TTC549 (cell line): Measurements from ENCODE around the gene TTC27.
"Not testable (repeated sequence)": the region's sequence is repeated elsewhere in the genome, so short reads cannot be mapped to it uniquely, and the experiment has no call there.

ENCODE experiments used
- FAIRE-seq: peaks from 2 replicates; lab custom pipeline; 2012; peaks lifted over from hg19 to GRCh38; lab: Jason Lieb, UNC

Gene TTC27

DNA sequence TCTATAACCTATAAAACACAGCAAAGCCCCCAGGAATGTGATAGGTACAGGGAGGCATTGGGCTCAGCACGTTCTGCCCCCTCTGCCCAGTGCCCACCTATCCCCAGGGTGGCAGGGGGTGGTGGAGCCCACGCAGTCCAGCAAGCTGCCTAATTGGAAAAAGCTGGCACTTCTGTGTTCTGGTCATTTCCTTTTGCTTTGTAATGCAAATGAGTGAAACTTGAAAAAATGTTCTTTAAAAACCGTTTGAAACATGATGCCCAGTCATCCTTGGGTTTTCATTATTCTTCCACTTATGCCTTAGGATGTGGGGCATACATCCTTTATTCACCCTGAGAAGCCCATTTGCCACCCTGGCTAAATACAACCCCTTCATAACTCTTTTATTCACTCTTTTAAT, 229.0 kb downstream of the TTC27 start:
- FAIRE-seq, result no peak

GRCh38 chr2:32858713-32859112, 230.9 kb downstream of the TTC27 start:
- no peak for FAIRE-seq

- FAIRE-seq, result no peak
Observed at GRCh38 chr2:32860385-32860784, 232.5 kb downstream of the TTC27 start.

DNA sequence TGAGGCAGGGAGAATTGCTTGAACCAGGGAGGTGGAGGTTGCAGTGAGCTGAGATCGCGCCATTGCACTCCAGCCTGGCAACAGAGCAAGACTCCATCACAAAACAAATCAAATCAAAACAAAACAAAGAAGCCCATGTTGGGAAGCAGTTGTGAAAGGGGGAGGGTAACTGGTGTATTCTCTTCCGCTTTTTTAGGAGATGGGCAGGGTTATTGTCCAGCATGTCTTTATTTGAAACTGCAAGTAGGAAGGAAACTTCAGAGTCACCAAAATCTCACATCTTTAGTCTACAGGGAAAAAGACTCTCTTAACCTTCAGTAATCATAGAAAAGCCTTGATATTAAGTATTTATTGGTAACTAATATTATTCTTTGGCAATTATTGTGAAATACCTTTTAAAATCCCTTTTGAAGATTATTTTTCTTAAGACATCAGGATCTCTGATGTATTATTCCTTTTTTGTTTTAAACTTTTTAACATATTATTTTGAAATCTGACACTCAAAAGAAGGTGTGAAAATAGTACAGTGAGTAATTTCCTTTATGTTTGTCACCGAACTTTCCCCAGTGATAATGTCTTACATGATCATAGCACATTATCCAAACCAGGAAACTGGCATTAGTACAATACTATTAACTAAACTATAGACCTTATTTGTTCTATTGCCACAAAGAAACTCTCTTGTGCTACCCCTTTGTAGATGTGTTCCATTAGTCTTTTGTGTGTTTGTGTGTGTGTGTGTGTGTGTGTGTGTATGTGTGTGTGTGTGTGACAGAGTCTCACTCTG, 234.6 kb downstream of the TTC27 start:
- FAIRE-seq, result no peak

GRCh38 chr2:32863326-32863725, 235.5 kb downstream of the TTC27 start:
- FAIRE-seq, result no peak

- no peak for FAIRE-seq
Observed at GRCh38 chr2:32863803-32864202, 236.0 kb downstream of the TTC27 start.

DNA sequence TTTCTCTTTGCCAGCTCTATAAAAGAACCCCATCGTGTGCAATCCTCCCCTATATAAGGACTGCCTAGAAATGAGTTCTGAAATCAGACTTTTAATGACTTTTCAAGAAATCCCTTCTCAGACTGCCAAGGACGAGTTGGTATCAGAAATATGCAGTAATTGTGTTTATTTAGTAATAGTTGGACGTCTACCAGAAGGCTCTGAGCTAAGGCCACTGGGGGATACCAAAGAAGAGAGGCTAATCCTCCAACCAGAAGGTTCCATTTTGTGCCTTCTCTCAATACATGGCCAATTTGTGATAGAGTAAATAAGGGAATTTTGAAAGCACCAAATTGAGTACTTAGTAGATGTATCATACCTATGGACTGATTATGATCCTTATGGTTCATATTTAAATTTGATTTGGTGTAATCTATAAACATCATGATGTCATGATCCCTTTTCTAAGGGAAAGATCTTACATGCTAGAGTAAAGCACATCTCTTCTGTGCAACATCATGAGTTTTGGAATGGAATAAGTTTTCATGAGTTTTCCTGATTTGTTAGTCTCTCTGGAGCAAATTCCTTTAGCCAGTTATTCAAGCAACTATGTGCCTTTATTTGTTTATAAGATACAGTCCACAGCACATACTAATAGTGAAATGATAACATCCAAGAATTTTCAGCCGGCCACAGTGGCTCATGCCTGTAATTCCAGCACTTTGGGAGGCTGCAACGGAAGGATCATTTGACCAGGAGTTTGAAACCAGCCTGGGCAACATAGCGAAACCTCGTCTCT, 236.7 kb downstream of the TTC27 start:
- no peak for FAIRE-seq

DNA sequence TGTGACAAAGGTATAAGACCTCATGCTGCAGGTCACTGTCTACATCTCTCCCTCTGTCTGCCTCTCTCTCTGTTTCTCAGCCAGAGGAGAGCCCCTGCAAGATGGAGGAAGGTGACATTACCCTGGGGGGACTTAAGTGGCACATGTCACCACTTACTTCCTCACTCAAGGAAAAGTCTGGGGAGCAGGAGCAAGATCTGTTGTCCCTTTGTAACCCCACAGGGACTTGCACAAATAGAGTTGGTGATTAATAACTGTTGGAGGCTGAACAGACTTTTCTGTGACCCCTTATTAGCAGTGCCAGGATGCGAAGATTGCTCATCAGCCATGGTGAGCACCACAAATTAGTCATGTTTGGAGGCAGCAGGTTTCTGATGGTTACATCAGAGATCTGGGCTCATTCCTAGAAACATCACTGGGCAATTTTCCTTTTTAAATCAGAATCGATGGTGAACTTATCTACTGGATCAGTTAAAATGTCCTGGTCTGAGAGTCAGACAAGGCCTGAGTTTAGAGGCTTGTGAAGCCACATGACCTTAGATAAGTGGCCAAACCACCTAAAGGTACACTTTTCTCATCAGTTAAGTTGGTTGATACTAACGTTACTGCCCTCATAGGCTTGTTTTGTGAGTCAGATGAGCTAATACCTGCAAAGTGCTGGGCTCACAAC, 237.7 kb downstream of the TTC27 start:
- no peak for FAIRE-seq

GRCh38 chr2:32866462-32866861, 238.6 kb downstream of the TTC27 start:
- FAIRE-seq, result not testable (repeated sequence)
